HG03025 (cell line): ENCODE measurements around the gene COPG2.
"Not testable (repeated sequence)": the region's sequence is repeated elsewhere in the genome, so short reads cannot be mapped to it uniquely, and the experiment has no call there.

Experiments
- ATAC-seq: cut with Tn5 transposase; IDR thresholded peaks from one replicate; pipeline ENCODE4 v1.9.1; 2021; ENCODE audit warnings: mild to moderate bottlenecking, moderate library complexity; ENCODE audit not compliant: unreplicated experiment, low FRiP score

The COPG2 gene

GRCh38 chr7:130566898-130567280 lies 101.7 kb downstream of the COPG2 start:
- ATAC-seq: no peak

- ATAC-seq: no peak
Measured at GRCh38 chr7:130566168-130566897, 102.2 kb downstream of the COPG2 start.

- ATAC-seq: no peak
Measured at GRCh38 chr7:130560972-130561371, 107.6 kb downstream of the COPG2 start.

GRCh38 chr7:130559184-130559583 lies 109.4 kb downstream of the COPG2 start:
- no peak for ATAC-seq

- ATAC-seq: no peak
Measured at GRCh38 chr7:130554481-130554880, 114.1 kb downstream of the COPG2 start.

- no peak for ATAC-seq
Measured at GRCh38 chr7:130553398-130554029, 115.0 kb downstream of the COPG2 start.

- no peak for ATAC-seq
Measured at GRCh38 chr7:130544356-130544755, 124.2 kb downstream of the COPG2 start.

- ATAC-seq: no peak
Measured at GRCh38 chr7:130543487-130544010, 125.0 kb downstream of the COPG2 start.

GRCh38 chr7:130542297-130542696 lies 126.3 kb downstream of the COPG2 start:
- ATAC-seq: not testable (repeated sequence)

GRCh38 chr7:130541287-130541686 lies 127.3 kb downstream of the COPG2 start:
- ATAC-seq: not testable (repeated sequence)

GRCh38 chr7:130537894-130538293 lies 130.7 kb downstream of the COPG2 start:
- not testable (repeated sequence) for ATAC-seq

GRCh38 chr7:130529417-130529816 lies 139.1 kb downstream of the COPG2 start:
- no peak for ATAC-seq

- ATAC-seq: not testable (repeated sequence)
Measured at GRCh38 chr7:130527752-130528355, 140.7 kb downstream of the COPG2 start.

- ATAC-seq: no peak
Measured at GRCh38 chr7:130524628-130525027, 143.9 kb downstream of the COPG2 start.

- not testable (repeated sequence) for ATAC-seq
Measured at GRCh38 chr7:130523519-130524125, 144.9 kb downstream of the COPG2 start.

GRCh38 chr7:130521258-130521951 lies 147.1 kb downstream of the COPG2 start:
- ATAC-seq: no peak

- ATAC-seq: no peak
Measured at GRCh38 chr7:130515315-130516040, 153.1 kb downstream of the COPG2 start.

- no peak for ATAC-seq
Measured at GRCh38 chr7:130513447-130513846, 155.1 kb downstream of the COPG2 start.

GRCh38 chr7:130512038-130512437 lies 156.5 kb downstream of the COPG2 start:
- not testable (repeated sequence) for ATAC-seq

- no peak for ATAC-seq
Measured at GRCh38 chr7:130506358-130506757, 162.2 kb downstream of the COPG2 start.
